Measurements from ENCODE around the gene IFT20. TPM values are rescaled to one million over a fixed set of nuclear protein-coding genes. Genes with fewer than 3 reads are reported as not detected.

Gene IFT20
- total and polyA plus RNA-seq, 8 donors: 24.9 to 95.6 (median 50.2) TPM

DNA sequence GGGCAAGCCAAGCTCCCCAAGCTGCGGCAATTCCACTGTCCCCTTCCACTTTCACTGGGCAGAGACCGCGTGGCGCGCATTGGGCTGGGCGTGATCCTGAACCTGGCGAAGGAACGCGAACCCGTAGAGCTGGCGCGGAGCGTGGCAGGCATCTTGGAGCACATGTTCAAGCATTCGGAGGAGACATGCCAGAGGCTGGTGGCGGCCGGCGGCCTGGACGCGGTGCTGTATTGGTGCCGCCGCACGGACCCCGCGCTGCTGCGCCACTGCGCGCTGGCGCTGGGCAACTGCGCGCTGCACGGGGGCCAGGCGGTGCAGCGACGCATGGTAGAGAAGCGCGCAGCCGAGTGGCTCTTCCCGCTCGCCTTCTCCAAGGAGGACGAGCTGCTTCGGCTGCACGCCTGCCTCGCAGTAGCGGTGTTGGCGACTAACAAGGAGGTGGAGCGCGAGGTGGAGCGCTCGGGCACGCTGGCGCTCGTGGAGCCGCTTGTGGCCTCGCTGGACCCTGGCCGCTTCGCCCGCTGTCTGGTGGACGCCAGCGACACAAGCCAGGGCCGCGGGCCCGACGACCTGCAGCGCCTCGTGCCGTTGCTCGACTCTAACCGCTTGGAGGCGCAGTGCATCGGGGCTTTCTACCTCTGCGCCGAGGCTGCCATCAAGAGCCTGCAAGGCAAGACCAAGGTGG is 46.0 kb upstream of the IFT20 start:
- intact Hi-C loops (cut with DNase I; ENCODE audit: low total_unique reads): no loop called here
- TF ChIP-seq, protein P1, sequence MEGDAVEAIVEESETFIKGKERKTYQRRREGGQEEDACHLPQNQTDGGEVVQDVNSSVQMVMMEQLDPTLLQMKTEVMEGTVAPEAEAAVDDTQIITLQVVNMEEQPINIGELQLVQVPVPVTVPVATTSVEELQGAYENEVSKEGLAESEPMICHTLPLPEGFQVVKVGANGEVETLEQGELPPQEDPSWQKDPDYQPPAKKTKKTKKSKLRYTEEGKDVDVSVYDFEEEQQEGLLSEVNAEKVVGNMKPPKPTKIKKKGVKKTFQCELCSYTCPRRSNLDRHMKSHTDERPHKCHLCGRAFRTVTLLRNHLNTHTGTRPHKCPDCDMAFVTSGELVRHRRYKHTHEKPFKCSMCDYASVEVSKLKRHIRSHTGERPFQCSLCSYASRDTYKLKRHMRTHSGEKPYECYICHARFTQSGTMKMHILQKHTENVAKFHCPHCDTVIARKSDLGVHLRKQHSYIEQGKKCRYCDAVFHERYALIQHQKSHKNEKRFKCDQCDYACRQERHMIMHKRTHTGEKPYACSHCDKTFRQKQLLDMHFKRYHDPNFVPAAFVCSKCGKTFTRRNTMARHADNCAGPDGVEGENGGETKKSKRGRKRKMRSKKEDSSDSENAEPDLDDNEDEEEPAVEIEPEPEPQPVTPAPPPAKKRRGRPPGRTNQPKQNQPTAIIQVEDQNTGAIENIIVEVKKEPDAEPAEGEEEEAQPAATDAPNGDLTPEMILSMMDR (IDR thresholded peaks at IDR 0.05): peak in 2 of 7 experiments; percentile 15
- TF ChIP-seq POLR2AphosphoS5 (IDR thresholded peaks at IDR 0.05): no peak
- no peak for TF ChIP-seq POLR2A (IDR thresholded peaks at IDR 0.05)
- TF ChIP-seq EP300 (IDR thresholded peaks at IDR 0.05): no peak
- Histone ChIP-seq H3K27ac (no peak overlapping the region), H3K9me3 (no peaks in the 10 kb centered on the region), H3K27me3 (peaks cover 0 to 6% (median 0%) of the 10 kb centered on the region in 3 donors), H3K4me1 (peaks cover 9 to 42% (median 39%) of the 10 kb centered on the region in 4 donors), H3K36me3 (peaks cover 0 to 8% (median 0%) of the 10 kb centered on the region in 4 donors), H3K4me3 (peak overlapping the region; percentile 10 to 47 (median 17))
- 15 to 44% (median 19%) methylated on average over 41 to 72 of the region's 72 CpGs for WGBS, 5 donors
- DNase-seq: peak; percentile 44 to 73

DNA sequence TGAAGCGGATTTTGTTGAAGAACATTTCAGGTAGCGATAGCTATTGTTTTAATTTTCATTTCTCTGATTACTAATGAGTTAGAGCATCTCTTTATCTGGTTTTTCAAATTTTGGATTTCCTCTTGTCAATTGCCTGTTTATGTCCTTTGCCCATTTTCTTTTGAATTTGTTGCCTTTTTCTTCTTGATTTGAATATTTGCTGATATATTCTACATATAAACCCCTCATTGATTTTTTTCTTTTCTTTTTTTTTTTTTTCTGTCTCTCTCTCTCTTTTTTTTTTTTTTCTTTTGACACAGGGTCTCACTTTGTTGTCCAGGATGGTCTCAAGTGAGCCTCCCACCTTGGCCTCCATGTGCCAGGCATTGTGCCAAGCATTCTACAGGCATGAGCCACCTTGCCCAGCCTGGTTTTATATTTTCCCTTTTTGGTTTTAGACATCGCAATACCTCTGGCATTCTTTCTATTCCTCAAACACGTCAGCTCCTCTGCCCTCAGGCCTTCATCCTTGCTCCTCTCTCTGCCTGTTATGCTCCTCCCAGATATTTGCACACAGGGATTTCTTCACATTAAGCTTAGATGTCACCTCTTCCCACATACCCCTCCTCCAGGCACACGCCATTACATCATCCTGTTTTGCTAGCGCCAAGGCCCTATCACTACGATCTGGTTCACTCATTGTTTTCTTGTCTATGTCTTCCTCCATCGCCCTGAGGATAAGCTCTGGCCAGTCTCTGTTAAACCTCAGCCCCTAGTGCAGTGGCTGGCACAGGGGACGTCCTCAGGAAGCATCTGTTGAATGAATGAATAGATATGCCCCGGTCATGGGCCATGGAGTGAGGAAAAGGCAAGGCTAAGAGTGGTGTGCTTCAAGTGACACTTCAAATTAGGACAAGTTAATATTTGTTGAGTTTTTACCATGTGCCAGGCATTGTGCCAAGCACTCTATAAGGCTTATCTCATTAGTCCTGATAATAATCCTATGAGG is 44.8 kb upstream of the IFT20 start:
- TF ChIP-seq, protein P1 (IDR thresholded peaks at IDR 0.05): no peak
- TF ChIP-seq POLR2AphosphoS5 (IDR thresholded peaks at IDR 0.05) (no peak), POLR2A (IDR thresholded peaks at IDR 0.05) (no peak), EP300 (IDR thresholded peaks at IDR 0.05) (no peak)
- H3K4me1 ChIP-seq: peaks cover 9 to 36% (median 31%) of the 10 kb centered on the region in 4 donors
- no peak overlapping the region for H3K4me3 ChIP-seq
- H3K9me3 ChIP-seq: no peaks in the 10 kb centered on the region
- peaks cover 0 to 6% (median 0%) of the 10 kb centered on the region in 3 donors for H3K27me3 ChIP-seq
- no peak for DNase-seq
- peaks cover 0 to 8% (median 0%) of the 10 kb centered on the region in 4 donors for H3K36me3 ChIP-seq
- H3K27ac ChIP-seq: no peak overlapping the region
- intact Hi-C loops (cut with DNase I; ENCODE audit: low total_unique reads): no loop called here
- WGBS, 5 donors: 54 to 71% (median 56%) methylated on average over 10 of the region's 10 CpGs

DNA sequence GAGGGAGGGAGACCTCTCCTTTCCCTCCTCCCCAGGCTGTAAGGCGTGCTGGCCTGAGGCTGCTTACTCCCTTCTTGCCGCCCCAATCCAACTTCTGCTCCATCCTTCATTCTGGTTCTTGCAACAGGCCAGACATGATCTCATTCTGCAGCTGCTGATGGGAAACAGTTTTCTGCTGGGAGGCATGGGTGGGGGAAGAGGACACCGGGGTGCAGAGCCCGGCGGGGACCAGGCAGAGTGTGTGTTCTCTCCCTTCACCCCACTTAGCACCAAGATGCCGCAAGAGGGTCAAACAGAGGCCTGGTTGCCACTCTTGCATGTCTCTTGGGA is 37.6 kb upstream of the IFT20 start:
- peak overlapping the region in 3 of 4 donors; percentile 56 to 76 (median 71) for H3K4me3 ChIP-seq

More for the DNA sequence above, 37.6 kb upstream of the IFT20 start:
- DNase-seq: no peak
- no peak for TF ChIP-seq EP300 (IDR thresholded peaks at IDR 0.05)
- TF ChIP-seq POLR2AphosphoS5 (IDR thresholded peaks at IDR 0.05): no peak
- TF ChIP-seq, protein P1 (IDR thresholded peaks at IDR 0.05): no peak
- WGBS, 5 donors: 80 to 96% (median 90%) methylated on average over 6 of the region's 6 CpGs
- intact Hi-C loops (cut with DNase I; ENCODE audit: low total_unique reads): no loop called here
- Histone ChIP-seq H3K36me3 (no peaks in the 10 kb centered on the region), H3K4me1 (peaks cover 28 to 43% (median 38%) of the 10 kb centered on the region in 4 donors), H3K27me3 (peaks cover 0 to 25% (median 5%) of the 10 kb centered on the region in 3 donors), H3K27ac (no peak overlapping the region), H3K9me3 (no peaks in the 10 kb centered on the region)

Measured in stomach (tissue), 9 donors.